ENCODE measurements around the gene ANKRD66. TPM values are rescaled to one million over a fixed set of nuclear protein-coding genes. Genes with fewer than 3 reads are reported as not detected.

The ANKRD66 gene
- total RNA-seq, 1 experiment from 2014 or later = not detected

DNA sequence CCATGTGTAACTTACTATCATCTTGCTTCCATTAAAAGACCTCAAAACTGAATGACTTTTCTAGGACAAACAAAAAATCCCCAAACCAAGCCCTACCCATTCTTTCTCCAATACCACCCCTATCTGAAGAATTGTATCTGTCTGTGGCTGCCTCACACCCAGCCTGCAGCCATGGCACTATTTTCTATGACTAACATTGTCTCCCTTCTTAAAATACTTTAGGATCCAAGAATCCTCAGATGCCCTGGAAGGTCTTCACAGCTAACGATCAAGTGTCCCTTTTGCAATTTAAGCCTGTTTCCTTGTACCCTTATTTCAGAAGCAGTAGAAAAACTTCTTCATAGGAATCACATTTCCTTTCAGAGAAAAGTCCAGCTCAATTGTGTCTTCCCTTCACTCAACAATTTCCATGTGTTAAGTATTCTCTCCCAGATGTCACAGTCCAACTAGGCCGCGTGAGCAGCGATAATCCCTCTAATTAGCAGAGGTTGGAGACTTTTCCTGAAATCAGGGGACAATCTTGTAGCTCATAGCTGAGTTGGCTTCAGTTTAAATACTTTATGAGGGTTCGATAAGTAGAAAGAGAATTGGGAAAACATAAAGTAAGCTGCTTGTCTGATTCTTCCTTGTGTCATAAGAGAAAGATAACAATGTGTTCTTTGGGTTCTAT is 41.3 kb downstream of the ANKRD66 start:
- ATAC-seq (no peak), DNase-seq (ENCODE audit: low read depth, low spot score) (no peak)
- Histone ChIP-seq H3K27me3 (ENCODE audit: insufficient read depth, low read length) (no peaks in the 10 kb centered on the region), H4K20me1 (ENCODE audit: insufficient read depth) (no peaks in the 10 kb centered on the region), H3K36me3 (ENCODE audit: control insufficient read depth in 1 of 2, insufficient read depth in 2 of 2, low read length in 2 of 2) (no peaks in the 10 kb centered on the region), H3K79me2 (ENCODE audit: insufficient read depth, low read length) (no peaks in the 10 kb centered on the region), H3K9ac (ENCODE audit: low read length) (no peak overlapping the region), H3K27ac (ENCODE audit: low read depth, low read length) (no peak overlapping the region), H3K4me1 (ENCODE audit: control insufficient read depth in 1 of 2, insufficient read depth in 2 of 2, low read length in 2 of 2) (no peaks in the 10 kb centered on the region), H3K9me2 (ENCODE audit: insufficient read depth) (no peaks in the 10 kb centered on the region), H3K9me3 (ENCODE audit: control insufficient read depth in 1 of 2, insufficient read depth in 1 of 2, low read depth in 1 of 2, low read length in 2 of 2) (no peaks in the 10 kb centered on the region), H2AFZ (ENCODE audit: low read depth, low read length, poor library complexity, severe bottlenecking) (no peak overlapping the region), H3K4me3 (replicated peaks in 1 of 2; ENCODE audit: low read depth in 1 of 2, low read length in 2 of 2) (no peak overlapping the region), H3K4me2 (ENCODE audit: low read length) (no peak overlapping the region)
- ChIA-PET RAD21 (ENCODE audit: low non-redundant PET in 1 of 2, low total read pairs in 2 of 2, uncharacterized antibody in 2 of 2, unreplicated experiment in 2 of 2) (no interaction called here), CTCF (no interaction called here), POLR2A (no interaction called here)
- TF ChIP-seq, protein P1, sequence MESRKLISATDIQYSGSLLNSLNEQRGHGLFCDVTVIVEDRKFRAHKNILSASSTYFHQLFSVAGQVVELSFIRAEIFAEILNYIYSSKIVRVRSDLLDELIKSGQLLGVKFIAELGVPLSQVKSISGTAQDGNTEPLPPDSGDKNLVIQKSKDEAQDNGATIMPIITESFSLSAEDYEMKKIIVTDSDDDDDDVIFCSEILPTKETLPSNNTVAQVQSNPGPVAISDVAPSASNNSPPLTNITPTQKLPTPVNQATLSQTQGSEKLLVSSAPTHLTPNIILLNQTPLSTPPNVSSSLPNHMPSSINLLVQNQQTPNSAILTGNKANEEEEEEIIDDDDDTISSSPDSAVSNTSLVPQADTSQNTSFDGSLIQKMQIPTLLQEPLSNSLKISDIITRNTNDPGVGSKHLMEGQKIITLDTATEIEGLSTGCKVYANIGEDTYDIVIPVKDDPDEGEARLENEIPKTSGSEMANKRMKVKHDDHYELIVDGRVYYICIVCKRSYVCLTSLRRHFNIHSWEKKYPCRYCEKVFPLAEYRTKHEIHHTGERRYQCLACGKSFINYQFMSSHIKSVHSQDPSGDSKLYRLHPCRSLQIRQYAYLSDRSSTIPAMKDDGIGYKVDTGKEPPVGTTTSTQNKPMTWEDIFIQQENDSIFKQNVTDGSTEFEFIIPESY (IDR thresholded peaks at IDR 0.05; ENCODE audit: extremely low read depth, insufficient replicate concordance, low read length) = no peak
- TF ChIP-seq RAD21 (IDR thresholded peaks at IDR 0.05; ENCODE audit: low read depth) = no peak
- TF ChIP-seq YY1 (IDR thresholded peaks at IDR 0.05; ENCODE audit: extremely low read depth, insufficient replicate concordance, low read depth, low read length) = no peak
- TF ChIP-seq, protein P2, sequence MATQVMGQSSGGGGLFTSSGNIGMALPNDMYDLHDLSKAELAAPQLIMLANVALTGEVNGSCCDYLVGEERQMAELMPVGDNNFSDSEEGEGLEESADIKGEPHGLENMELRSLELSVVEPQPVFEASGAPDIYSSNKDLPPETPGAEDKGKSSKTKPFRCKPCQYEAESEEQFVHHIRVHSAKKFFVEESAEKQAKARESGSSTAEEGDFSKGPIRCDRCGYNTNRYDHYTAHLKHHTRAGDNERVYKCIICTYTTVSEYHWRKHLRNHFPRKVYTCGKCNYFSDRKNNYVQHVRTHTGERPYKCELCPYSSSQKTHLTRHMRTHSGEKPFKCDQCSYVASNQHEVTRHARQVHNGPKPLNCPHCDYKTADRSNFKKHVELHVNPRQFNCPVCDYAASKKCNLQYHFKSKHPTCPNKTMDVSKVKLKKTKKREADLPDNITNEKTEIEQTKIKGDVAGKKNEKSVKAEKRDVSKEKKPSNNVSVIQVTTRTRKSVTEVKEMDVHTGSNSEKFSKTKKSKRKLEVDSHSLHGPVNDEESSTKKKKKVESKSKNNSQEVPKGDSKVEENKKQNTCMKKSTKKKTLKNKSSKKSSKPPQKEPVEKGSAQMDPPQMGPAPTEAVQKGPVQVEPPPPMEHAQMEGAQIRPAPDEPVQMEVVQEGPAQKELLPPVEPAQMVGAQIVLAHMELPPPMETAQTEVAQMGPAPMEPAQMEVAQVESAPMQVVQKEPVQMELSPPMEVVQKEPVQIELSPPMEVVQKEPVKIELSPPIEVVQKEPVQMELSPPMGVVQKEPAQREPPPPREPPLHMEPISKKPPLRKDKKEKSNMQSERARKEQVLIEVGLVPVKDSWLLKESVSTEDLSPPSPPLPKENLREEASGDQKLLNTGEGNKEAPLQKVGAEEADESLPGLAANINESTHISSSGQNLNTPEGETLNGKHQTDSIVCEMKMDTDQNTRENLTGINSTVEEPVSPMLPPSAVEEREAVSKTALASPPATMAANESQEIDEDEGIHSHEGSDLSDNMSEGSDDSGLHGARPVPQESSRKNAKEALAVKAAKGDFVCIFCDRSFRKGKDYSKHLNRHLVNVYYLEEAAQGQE (IDR thresholded peaks at IDR 0.05; ENCODE audit: low read depth) = no peak
- TF ChIP-seq, protein P3, sequence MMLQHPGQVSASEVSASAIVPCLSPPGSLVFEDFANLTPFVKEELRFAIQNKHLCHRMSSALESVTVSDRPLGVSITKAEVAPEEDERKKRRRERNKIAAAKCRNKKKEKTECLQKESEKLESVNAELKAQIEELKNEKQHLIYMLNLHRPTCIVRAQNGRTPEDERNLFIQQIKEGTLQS (IDR thresholded peaks at IDR 0.05) = no peak
- no peak for TF ChIP-seq SRF (IDR thresholded peaks at IDR 0.05; ENCODE audit: low read depth)
- TF ChIP-seq CEBPB (IDR thresholded peaks at IDR 0.05; ENCODE audit: low read depth) = no peak
- TF ChIP-seq, protein P4, sequence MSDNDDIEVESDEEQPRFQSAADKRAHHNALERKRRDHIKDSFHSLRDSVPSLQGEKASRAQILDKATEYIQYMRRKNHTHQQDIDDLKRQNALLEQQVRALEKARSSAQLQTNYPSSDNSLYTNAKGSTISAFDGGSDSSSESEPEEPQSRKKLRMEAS (IDR thresholded peaks at IDR 0.05) = no peak
- no peak for TF ChIP-seq SIN3A (IDR thresholded peaks at IDR 0.05; ENCODE audit: low read depth)
- TF ChIP-seq EZH2 (IDR thresholded peaks at IDR 0.05) = no peak
- TF ChIP-seq ELF1 (IDR thresholded peaks at IDR 0.05; ENCODE audit: borderline replicate concordance, low read depth) = no peak
- TF ChIP-seq EZH2phosphoT487 (IDR thresholded peaks at IDR 0.05; ENCODE audit: borderline replicate concordance) = no peak
- BruUV-seq (replicated peaks) = no TSS peak
- intact Hi-C loops (cut with micrococcal nuclease) = no loop called here
